ENCODE measurements around the gene GBE1. TPM values are rescaled to one million over a fixed set of nuclear protein-coding genes. Genes with fewer than 3 reads are reported as not detected.

The GBE1 gene
- polyA plus RNA-seq, 1 of the 3 experiments (the other 2 are of a cell fraction): 14.2 TPM

DNA sequence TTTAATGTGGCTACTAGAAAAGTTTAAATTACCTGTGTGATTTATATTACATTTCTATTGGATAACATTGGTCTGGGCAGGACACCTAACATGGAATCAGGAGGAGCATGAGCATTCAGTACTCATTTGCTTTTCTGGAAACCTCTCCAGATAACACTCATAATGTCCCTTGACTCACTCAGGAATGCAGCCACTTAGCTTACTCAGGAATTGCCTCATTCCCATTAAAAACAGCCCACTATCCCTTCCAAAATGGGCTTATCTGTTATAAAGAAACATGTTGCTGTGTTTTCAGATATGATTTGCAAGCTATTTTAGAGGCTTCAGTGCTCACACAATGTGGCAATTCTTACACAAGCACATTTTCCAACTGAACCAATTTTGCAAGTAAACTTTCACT is 17.1 kb downstream of the GBE1 start (continued):
- TF ChIP-seq, protein P1, sequence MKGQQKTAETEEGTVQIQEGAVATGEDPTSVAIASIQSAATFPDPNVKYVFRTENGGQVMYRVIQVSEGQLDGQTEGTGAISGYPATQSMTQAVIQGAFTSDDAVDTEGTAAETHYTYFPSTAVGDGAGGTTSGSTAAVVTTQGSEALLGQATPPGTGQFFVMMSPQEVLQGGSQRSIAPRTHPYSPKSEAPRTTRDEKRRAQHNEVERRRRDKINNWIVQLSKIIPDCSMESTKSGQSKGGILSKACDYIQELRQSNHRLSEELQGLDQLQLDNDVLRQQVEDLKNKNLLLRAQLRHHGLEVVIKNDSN (IDR thresholded peaks at IDR 0.05; ENCODE audit: borderline replicate concordance, low read depth): no peak
- peak; percentile 67; the same call in 1 of the 2 replicates for TF ChIP-seq TEAD4 (IDR thresholded peaks at IDR 0.05; ENCODE audit: borderline replicate concordance, insufficient read depth)
- peak; percentile 87 for TF ChIP-seq TCF12 (IDR thresholded peaks at IDR 0.05)
- 0 out of 2 replicates have a peak, but pooled peaks have one; percentile 38 for TF ChIP-seq TAF1 (IDR thresholded peaks at IDR 0.05; ENCODE audit: borderline replicate concordance, low read depth, low read length)
- TF ChIP-seq, protein P2, sequence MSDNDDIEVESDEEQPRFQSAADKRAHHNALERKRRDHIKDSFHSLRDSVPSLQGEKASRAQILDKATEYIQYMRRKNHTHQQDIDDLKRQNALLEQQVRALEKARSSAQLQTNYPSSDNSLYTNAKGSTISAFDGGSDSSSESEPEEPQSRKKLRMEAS (IDR thresholded peaks at IDR 0.05; ENCODE audit: low read depth): peak; percentile 37
- peak; percentile 53; the same call in 1 of the 2 replicates for TF ChIP-seq MEF2A (IDR thresholded peaks at IDR 0.05; ENCODE audit: borderline replicate concordance, low read depth)
- 0 out of 2 replicates have a peak, but pooled peaks have one; percentile 20 for TF ChIP-seq YY1 (IDR thresholded peaks at IDR 0.05; ENCODE audit: low read depth)

DNA sequence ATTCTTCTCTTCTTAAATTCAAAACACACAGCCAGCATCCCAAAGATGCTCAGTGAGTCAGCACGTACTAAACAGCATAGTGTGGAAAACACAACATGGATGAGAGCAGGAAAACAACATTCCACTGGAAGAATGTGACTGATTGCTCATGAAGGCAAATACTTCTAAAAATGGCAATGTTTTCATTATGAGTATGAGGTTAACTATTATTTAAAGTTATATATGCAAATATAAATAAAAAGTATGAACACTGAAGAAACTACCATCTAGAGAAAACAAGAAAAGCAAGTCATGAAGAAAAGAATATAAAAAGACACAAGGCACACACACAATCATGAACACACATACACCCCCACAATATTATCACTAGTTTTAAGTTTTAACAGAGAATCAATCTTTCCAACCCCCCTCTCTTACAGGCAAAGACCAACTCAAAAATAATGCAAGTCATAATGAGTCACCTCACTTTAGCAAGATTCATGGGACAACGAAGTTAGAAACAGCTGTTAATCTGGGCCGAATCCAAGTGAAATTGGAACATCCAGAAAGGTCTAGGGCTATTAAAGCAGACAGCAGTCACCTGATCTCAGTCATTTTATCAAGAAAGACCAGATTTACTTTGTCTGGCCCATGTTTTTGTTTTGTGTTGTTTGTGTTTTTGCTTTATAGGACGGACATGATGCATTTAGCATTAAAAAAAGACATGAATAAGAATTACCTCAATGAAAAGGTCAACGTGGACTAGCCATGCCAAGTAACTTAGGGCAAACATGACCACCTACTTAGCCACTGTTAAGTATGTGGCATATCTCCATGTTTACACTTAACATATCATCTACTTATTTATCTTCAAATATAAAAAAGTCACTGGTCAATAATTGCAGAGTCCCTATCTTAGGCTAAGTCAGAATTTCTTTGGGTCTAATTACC is 18.1 kb downstream of the GBE1 start:
- Histone ChIP-seq H3K79me2 (ENCODE audit: insufficient read depth) (peaks cover 70% of the 10 kb centered on the region), H3K4me2 (peak overlapping the region; percentile 67), H3K4me1 (ENCODE audit: control insufficient read depth in 1 of 2, insufficient read depth in 2 of 2, low read depth in 1 of 2, low read length in 1 of 2) (peaks cover 0 to 33% of the 10 kb centered on the region in 2 experiments; a peak in 3 of 4 replicates), H3K9me2 (no peaks in the 10 kb centered on the region), H3K27me3 (ENCODE audit: insufficient read depth) (no peaks in the 10 kb centered on the region), H3F3A (replicated peaks; ENCODE audit: insufficient read depth) (peaks cover 38% of the 10 kb centered on the region), H3K4me3 (ENCODE audit: low read depth in 2 of 2, low read length in 1 of 2) (peak overlapping the region in 1 of 2 experiments; percentile 23; a peak in 3 of 4 replicates), H3K27ac (ENCODE audit: low read depth in 2 of 2, low read length in 1 of 2) (peak overlapping the region; percentile 88 to 95; a peak in 3 of 4 replicates), H3K9ac (peak overlapping the region; percentile 64; the same call in 1 of the 2 replicates), H3K36me3 (replicated peaks in 1 of 2; ENCODE audit: control insufficient read depth in 1 of 2, insufficient read depth in 2 of 2, low read length in 1 of 2) (no peaks in the 10 kb centered on the region), H2AFZ (ENCODE audit: low read depth) (no peak overlapping the region), H3K9me3 (no peaks in the 10 kb centered on the region), H4K20me1 (ENCODE audit: insufficient read depth) (no peaks in the 10 kb centered on the region)
- 32% methylated on average over 5 of the region's 5 CpGs for WGBS (ENCODE audit: low lambda C conversion rate)
- ChIA-PET CTCF (interaction anchor here (0.5 to 1.0 kb wide), 3 partner anchors 19 to 172 kb away, joined by 3 to 4 read pairs (median 3); no protein-coding TSS in a partner anchor), POLR2A (no interaction called here)
- no peak for DNase-seq
- TF ChIP-seq JUND (IDR thresholded peaks at IDR 0.05) (peak; percentile 93), TEAD4 (IDR thresholded peaks at IDR 0.05; ENCODE audit: borderline replicate concordance, insufficient read depth) (peak; percentile 59; the same call in 1 of the 2 replicates), TAF1 (IDR thresholded peaks at IDR 0.05; ENCODE audit: borderline replicate concordance, low read depth, low read length) (no peak), SMC3 (IDR thresholded peaks at IDR 0.05; ENCODE audit: low read depth, low read length) (no peak), FOXM1 (IDR thresholded peaks at IDR 0.05; ENCODE audit: low read depth) (peak; percentile 62; the same call in 1 of the 2 replicates), FOSL2 (IDR thresholded peaks at IDR 0.05; ENCODE audit: borderline replicate concordance, low read depth) (peak; percentile 93), MEF2A (IDR thresholded peaks at IDR 0.05; ENCODE audit: borderline replicate concordance, low read depth) (peak; percentile 62), SIN3A (IDR thresholded peaks at IDR 0.05; ENCODE audit: borderline replicate concordance, low read depth, low read length) (no peak), RAD21 (IDR thresholded peaks at IDR 0.05; ENCODE audit: low read length) (no peak), GATA2 (CRISPR knock-in tag; IDR thresholded peaks at IDR 0.05) (no peak), FOXJ3 (CRISPR knock-in tag; IDR thresholded peaks at IDR 0.05) (no peak)
- TF ChIP-seq, protein P3, sequence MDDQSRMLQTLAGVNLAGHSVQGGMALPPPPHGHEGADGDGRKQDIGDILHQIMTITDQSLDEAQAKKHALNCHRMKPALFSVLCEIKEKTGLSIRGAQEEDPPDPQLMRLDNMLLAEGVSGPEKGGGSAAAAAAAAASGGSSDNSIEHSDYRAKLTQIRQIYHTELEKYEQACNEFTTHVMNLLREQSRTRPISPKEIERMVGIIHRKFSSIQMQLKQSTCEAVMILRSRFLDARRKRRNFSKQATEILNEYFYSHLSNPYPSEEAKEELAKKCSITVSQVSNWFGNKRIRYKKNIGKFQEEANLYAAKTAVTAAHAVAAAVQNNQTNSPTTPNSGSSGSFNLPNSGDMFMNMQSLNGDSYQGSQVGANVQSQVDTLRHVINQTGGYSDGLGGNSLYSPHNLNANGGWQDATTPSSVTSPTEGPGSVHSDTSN (IDR thresholded peaks at IDR 0.05): peak; percentile 95
- TF ChIP-seq, protein P4, sequence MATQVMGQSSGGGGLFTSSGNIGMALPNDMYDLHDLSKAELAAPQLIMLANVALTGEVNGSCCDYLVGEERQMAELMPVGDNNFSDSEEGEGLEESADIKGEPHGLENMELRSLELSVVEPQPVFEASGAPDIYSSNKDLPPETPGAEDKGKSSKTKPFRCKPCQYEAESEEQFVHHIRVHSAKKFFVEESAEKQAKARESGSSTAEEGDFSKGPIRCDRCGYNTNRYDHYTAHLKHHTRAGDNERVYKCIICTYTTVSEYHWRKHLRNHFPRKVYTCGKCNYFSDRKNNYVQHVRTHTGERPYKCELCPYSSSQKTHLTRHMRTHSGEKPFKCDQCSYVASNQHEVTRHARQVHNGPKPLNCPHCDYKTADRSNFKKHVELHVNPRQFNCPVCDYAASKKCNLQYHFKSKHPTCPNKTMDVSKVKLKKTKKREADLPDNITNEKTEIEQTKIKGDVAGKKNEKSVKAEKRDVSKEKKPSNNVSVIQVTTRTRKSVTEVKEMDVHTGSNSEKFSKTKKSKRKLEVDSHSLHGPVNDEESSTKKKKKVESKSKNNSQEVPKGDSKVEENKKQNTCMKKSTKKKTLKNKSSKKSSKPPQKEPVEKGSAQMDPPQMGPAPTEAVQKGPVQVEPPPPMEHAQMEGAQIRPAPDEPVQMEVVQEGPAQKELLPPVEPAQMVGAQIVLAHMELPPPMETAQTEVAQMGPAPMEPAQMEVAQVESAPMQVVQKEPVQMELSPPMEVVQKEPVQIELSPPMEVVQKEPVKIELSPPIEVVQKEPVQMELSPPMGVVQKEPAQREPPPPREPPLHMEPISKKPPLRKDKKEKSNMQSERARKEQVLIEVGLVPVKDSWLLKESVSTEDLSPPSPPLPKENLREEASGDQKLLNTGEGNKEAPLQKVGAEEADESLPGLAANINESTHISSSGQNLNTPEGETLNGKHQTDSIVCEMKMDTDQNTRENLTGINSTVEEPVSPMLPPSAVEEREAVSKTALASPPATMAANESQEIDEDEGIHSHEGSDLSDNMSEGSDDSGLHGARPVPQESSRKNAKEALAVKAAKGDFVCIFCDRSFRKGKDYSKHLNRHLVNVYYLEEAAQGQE (IDR thresholded peaks at IDR 0.05; ENCODE audit: low read depth, low read length): no peak
- TF ChIP-seq, protein P5, sequence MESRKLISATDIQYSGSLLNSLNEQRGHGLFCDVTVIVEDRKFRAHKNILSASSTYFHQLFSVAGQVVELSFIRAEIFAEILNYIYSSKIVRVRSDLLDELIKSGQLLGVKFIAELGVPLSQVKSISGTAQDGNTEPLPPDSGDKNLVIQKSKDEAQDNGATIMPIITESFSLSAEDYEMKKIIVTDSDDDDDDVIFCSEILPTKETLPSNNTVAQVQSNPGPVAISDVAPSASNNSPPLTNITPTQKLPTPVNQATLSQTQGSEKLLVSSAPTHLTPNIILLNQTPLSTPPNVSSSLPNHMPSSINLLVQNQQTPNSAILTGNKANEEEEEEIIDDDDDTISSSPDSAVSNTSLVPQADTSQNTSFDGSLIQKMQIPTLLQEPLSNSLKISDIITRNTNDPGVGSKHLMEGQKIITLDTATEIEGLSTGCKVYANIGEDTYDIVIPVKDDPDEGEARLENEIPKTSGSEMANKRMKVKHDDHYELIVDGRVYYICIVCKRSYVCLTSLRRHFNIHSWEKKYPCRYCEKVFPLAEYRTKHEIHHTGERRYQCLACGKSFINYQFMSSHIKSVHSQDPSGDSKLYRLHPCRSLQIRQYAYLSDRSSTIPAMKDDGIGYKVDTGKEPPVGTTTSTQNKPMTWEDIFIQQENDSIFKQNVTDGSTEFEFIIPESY (IDR thresholded peaks at IDR 0.05; ENCODE audit: borderline replicate concordance, low read depth): no peak; the same call in none of the 2 replicates
- TF ChIP-seq, protein P1 (IDR thresholded peaks at IDR 0.05; ENCODE audit: borderline replicate concordance, low read depth): peak; percentile 45; the same call in 1 of the 2 replicates
